IMR-90 (cell line): Measurements from ENCODE around the gene SLC4A4.

ENCODE experiments used
- CEBPB ChIP-seq: IDR thresholded peaks from 2 replicates; pipeline ENCODE4 v1.6.1; 2012; ENCODE audit warnings: low read depth, low read length, improper control_type of control experiment
- CTCF ChIP-seq: conservative IDR thresholded peaks from 2 replicates; pipeline ENCODE4 v1.5.1; 2012; ENCODE audit warnings: mild to moderate bottlenecking, low read depth, low read length, improper control_type of control experiment
- MAFK ChIP-seq: IDR thresholded peaks from 2 replicates; pipeline ENCODE4 v1.6.1; 2012; ENCODE audit warnings: low read depth, low read length, improper control_type of control experiment
- POLR2A ChIP-seq: IDR thresholded peaks from 2 replicates; pipeline ENCODE4 v1.6.1; 2012; ENCODE audit warnings: mild to moderate bottlenecking, low read depth, low read length
- SMC3 ChIP-seq: fragments of 150-350 bp; IDR thresholded peaks from 2 replicates; pipeline ENCODE4 v1.6.1; 2016; ENCODE audit warnings: low read depth, mild to moderate bottlenecking, antibody characterized with exemption, low read length, moderate library complexity

GRCh38 chr4:71411981-71412380 lies 73.2 kb downstream of the SLC4A4 start:
- TF ChIP-seq CTCF (no peak), MAFK (no peak), SMC3 (no peak), CEBPB (no peak), POLR2A (no peak)
